ENCODE measurements around the gene FES. TPM values are rescaled to one million over a fixed set of nuclear protein-coding genes. Genes with fewer than 3 reads are reported as not detected.

The FES gene
- total and polyA plus RNA-seq, 10 of the 15 experiments (the other 5 are each of a cell fraction or from before 2014, with no cell fraction given), result 0.07 to 23.9 (median 9.9) TPM

DNA sequence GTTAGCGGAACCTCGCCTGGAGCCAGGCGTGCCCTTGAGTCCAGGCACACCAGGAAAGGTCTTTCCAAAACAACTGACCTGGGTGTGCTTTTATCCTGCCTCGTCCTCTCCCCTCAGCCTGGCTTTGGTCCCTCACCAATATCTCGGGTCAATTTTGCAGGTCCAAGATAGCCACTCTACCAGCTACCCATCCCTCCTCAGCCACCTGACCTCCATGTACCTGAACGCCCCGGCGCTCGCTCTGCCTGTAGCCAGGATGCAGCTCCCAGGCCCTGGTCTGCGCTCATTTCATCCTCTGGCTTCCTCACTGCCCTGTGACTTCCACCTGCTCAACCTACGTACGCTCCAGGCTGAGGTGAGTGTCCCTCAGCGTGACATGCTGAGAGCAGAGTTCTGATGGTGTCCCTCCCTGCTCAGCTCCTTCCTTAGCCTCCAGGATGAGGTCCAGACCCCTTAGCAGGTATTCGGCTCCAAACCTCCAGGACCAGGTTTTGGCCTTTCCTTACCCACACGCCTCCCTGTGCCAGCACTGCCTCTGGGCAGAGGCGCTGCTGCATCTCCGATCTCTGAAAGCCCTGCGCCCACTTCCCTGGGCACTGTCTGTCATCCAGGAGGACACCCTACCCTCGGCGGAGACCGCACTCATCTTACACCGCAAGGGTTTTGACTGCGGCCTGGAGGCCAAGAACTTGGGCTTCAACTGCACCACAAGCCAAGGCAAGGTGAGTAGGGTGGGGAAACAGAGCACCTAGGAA is 33.9 kb downstream of the FES start:
- H2AFZ ChIP-seq (ENCODE audit: control insufficient read depth, low read depth, low read length), result no peak overlapping the region
- ChIA-PET RAD21 (ENCODE audit: unreplicated experiment) (interaction anchor here (1.1 kb wide), 1 partner anchor 14 kb away, joined by 3 read pairs; the partner anchor contains the start of gene MAN2A2), CTCF (interaction anchor here (1.1 to 1.4 kb wide), 2 partner anchors 13 to 15 kb away, joined by 5 read pairs; partner anchors contain the start of gene HDDC3), POLR2A (interaction anchor here (0.6 to 1.0 kb wide), 2 partner anchors 14 to 208 kb away, joined by 3 read pairs; no protein-coding TSS in a partner anchor), SMC1A (ENCODE audit: uncharacterized antibody, unreplicated experiment) (interaction anchor here (0.9 kb wide), 1 partner anchor 15 kb away, joined by 3 read pairs; the partner anchor contains the start of gene MAN2A2)
- H3K36me3 ChIP-seq (ENCODE audit: control insufficient read depth in 2 of 2, insufficient read depth in 2 of 2, low read length in 1 of 2), result peaks cover 34 to 36% of the 10 kb centered on the region in 2 experiments
- peaks cover 12% of the 10 kb centered on the region for H3K4me1 ChIP-seq (ENCODE audit: control insufficient read depth, insufficient read depth, low read length)
- no peak overlapping the region for H3K9ac ChIP-seq (ENCODE audit: control insufficient read depth, insufficient read depth, low read length)
- FAIRE-seq (no peak), ATAC-seq (no peak), DNase-seq (ENCODE audit: low read depth, low spot score) (no peak)
- no TSS peak for BruUV-seq (replicated peaks)
- H3K9me3 ChIP-seq (replicated peaks; ENCODE audit: control insufficient read depth, insufficient read depth, low read length), result no peaks in the 10 kb centered on the region
- intact Hi-C loops (cut with micrococcal nuclease; ENCODE audit: unreplicated experiment), result no loop called here
- no peak overlapping the region for H3K4me3 ChIP-seq
- TF ChIP-seq, protein P1, sequence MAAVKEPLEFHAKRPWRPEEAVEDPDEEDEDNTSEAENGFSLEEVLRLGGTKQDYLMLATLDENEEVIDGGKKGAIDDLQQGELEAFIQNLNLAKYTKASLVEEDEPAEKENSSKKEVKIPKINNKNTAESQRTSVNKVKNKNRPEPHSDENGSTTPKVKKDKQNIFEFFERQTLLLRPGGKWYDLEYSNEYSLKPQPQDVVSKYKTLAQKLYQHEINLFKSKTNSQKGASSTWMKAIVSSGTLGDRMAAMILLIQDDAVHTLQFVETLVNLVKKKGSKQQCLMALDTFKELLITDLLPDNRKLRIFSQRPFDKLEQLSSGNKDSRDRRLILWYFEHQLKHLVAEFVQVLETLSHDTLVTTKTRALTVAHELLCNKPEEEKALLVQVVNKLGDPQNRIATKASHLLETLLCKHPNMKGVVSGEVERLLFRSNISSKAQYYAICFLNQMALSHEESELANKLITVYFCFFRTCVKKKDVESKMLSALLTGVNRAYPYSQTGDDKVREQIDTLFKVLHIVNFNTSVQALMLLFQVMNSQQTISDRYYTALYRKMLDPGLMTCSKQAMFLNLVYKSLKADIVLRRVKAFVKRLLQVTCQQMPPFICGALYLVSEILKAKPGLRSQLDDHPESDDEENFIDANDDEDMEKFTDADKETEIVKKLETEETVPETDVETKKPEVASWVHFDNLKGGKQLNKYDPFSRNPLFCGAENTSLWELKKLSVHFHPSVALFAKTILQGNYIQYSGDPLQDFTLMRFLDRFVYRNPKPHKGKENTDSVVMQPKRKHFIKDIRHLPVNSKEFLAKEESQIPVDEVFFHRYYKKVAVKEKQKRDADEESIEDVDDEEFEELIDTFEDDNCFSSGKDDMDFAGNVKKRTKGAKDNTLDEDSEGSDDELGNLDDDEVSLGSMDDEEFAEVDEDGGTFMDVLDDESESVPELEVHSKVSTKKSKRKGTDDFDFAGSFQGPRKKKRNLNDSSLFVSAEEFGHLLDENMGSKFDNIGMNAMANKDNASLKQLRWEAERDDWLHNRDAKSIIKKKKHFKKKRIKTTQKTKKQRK (IDR thresholded peaks at IDR 0.05; ENCODE audit: low read depth, low read length), result no peak
- TF ChIP-seq RB1 (IDR thresholded peaks at IDR 0.05; ENCODE audit: borderline replicate concordance), result no peak
- peak; percentile 52 for TF ChIP-seq POLR2A (IDR thresholded peaks at IDR 0.05; ENCODE audit: low read depth, low read length)
- TF ChIP-seq MTA3 (IDR thresholded peaks at IDR 0.05; ENCODE audit: borderline replicate concordance, low read length), result no peak
- no peak for TF ChIP-seq EGR1 (IDR thresholded peaks at IDR 0.05; ENCODE audit: borderline replicate concordance in 1 of 2, low read depth in 2 of 2, low read length in 2 of 2)
- in situ Hi-C loops (cut with MboI), result no loop called here
- H3K4me2 ChIP-seq (ENCODE audit: control insufficient read depth, insufficient read depth), result no peak overlapping the region
- no peaks in the 10 kb centered on the region for H3K27me3 ChIP-seq (replicated peaks in 1 of 2; ENCODE audit: control insufficient read depth in 2 of 2, insufficient read depth in 2 of 2, low read length in 1 of 2)
- no peaks in the 10 kb centered on the region for H3K79me2 ChIP-seq (ENCODE audit: control insufficient read depth, insufficient read depth, low read length)
- H3K27ac ChIP-seq (ENCODE audit: control insufficient read depth, insufficient read depth), result no peak overlapping the region
- WGBS (ENCODE audit: insufficient coverage, insufficient replicate concordance, low lambda C conversion rate, missing lambda C conversion rate), result 96% methylated on average over 23 of the region's 23 CpGs
- H4K20me1 ChIP-seq (ENCODE audit: control insufficient read depth, insufficient read depth), result no peaks in the 10 kb centered on the region

Data from GM12878 (cell line).